MM.1S (cell line): ENCODE data around the gene TRPC3.

Source experiments
- EZH2 ChIP-seq: fragments of 300-600 bp; sonication (generic); optimal IDR thresholded peaks from 2 replicates; pipeline ENCODE3; 2017; ENCODE audit warnings: low read depth, mild to moderate bottlenecking, antibody characterized with exemption, low read length, mixed read lengths
- EZH2phosphoT487 ChIP-seq: fragments of 300-600 bp; sonication (generic); IDR thresholded peaks from 2 replicates; pipeline ENCODE4 v1.6.1; 2018; ENCODE audit warnings: antibody characterized with exemption, low read length
- TF ChIP-seq, protein P1 (sequence below): fragments of 300-600 bp; sonication (generic); IDR thresholded peaks from 2 replicates; pipeline ENCODE4 v1.5.1; 2016; ENCODE audit warnings: antibody characterized with exemption, low read length, mixed read lengths

DNA sequence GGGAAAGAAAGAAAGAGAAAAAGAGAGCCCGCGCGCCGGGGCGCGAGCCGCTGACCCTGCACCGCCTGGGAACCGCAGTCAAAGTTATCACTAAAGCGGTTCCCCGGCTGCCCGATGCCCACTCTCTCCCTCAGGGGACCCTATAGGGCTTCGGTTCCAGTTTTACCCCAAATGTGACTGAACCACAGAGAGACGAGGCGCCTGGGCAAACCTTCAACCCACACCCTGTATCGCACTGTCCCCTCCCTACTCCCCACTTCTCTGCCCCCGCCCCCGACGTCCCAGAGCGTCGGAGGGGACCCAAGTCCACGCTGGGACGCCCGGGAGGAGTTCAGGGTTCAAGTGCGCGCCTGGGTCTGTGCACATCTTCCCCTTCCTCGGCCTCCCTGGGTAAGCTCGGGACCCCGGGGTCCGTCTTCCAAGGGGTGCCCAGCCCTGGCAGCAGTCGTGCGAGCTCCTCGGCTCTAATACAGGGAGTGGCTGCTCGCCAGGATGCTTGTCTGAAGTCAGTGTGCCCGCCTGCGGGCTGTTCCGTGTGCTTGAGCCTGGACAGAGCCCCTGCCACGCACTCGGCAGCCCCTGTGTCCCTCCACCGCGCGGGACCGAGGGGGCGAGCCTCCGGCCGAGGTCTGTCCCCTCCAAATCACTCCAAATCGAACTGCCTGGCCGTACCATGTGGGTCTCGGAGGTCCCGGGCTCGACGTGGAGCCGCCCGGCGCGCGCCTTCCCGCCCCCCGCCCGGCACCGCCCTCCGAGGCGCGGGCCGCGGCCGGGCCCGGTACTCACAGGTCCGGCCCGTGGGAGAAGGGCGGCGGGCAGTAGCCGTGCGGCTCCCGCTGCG, 960 bp downstream of the TRPC3 start:
- TF ChIP-seq, protein P1, sequence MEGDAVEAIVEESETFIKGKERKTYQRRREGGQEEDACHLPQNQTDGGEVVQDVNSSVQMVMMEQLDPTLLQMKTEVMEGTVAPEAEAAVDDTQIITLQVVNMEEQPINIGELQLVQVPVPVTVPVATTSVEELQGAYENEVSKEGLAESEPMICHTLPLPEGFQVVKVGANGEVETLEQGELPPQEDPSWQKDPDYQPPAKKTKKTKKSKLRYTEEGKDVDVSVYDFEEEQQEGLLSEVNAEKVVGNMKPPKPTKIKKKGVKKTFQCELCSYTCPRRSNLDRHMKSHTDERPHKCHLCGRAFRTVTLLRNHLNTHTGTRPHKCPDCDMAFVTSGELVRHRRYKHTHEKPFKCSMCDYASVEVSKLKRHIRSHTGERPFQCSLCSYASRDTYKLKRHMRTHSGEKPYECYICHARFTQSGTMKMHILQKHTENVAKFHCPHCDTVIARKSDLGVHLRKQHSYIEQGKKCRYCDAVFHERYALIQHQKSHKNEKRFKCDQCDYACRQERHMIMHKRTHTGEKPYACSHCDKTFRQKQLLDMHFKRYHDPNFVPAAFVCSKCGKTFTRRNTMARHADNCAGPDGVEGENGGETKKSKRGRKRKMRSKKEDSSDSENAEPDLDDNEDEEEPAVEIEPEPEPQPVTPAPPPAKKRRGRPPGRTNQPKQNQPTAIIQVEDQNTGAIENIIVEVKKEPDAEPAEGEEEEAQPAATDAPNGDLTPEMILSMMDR = no peak
- TF ChIP-seq EZH2phosphoT487 (no peak), EZH2 (no peak)
